H1 (cell line): Measurements from ENCODE around the gene ADCY3. TPM values are rescaled to one million over a fixed set of nuclear protein-coding genes. Genes with fewer than 3 reads are reported as not detected.

ENCODE experiments used
- BRCA1 ChIP-seq: IDR thresholded peaks from 2 replicates; pipeline ENCODE4 v1.6.1; 2012; ENCODE audit warnings: low read depth, low read length, improper control_type of control experiment
- CHD7 ChIP-seq: fragments of 300-600 bp; sonication (generic); IDR thresholded peaks from 2 replicates; pipeline ENCODE4 v1.7.1; 2012; ENCODE audit warnings: low read length, moderate library complexity, mild to moderate bottlenecking, inconsistent platforms; ENCODE audit not compliant: insufficient replicate concordance
- E2F6 ChIP-seq: IDR thresholded peaks from 2 replicates; pipeline ENCODE4 v1.6.1; 2012; ENCODE audit warnings: inconsistent platforms
- KDM1A ChIP-seq: fragments of 200-600, 300-600 bp; sonication (generic); IDR thresholded peaks from 2 replicates; pipeline ENCODE4 v1.7.1; 2016; ENCODE audit warnings: mild to moderate bottlenecking, low read length, borderline replicate concordance
- KDM5A ChIP-seq: fragments of 200-600 bp; IDR thresholded peaks from 2 replicates; pipeline ENCODE4 v1.7.1; 2012; ENCODE audit warnings: mild to moderate bottlenecking, low read length, inconsistent platforms, mixed read lengths
- RXRA ChIP-seq: IDR thresholded peaks from 2 replicates; pipeline ENCODE4 v1.6.1; 2011; ENCODE audit warnings: low read depth, mild to moderate bottlenecking, low read length, moderate library complexity; ENCODE audit not compliant: insufficient read depth
- SAP30 ChIP-seq: fragments of 300-600 bp; sonication (generic); IDR thresholded peaks from 2 replicates; pipeline ENCODE4 v1.7.1; 2012; ENCODE audit warnings: low read length, moderate library complexity, mild to moderate bottlenecking, inconsistent platforms; ENCODE audit not compliant: insufficient read depth, insufficient replicate concordance
- polyA plus RNA-seq, 7 experiments: library from polyadenylated mRNA; depleted of rRNA in 3 of 7; stranded (reverse) in 5 of 7; unstranded in 2 of 7; fragments of >200 nt in 5 of 7; fragments of 200-250 nt in 2 of 7; gene quantifications; 1 replicate in 5 of 7; 2 replicates in 1 of 7; 4 replicates in 1 of 7; pipeline versions ENCODE4 v1.2.1 to v1.2.3, GENCODE V29; 2011 to 2013; ENCODE audit warnings: missing spikeins in 2 of 7, mixed read lengths in 2 of 7
- total RNA-seq: library from RNA; stranded (reverse); fragmentation: NEBNext Ultra II Directional; extraction: Animal tissue kit (Norgen Biotek cat#: 25700); gene quantifications from 2 replicates; pipeline ENCODE4 v1.2.1, GENCODE V29; 2021

The ADCY3 gene
- total and polyA plus RNA-seq, 2 of the 8 experiments (the other 6 are each of a cell fraction or from before 2014, with no cell fraction given): 45.1 to 52.9 TPM

- TF ChIP-seq CHD7: no peak
- no peak for TF ChIP-seq KDM1A
- no peak for TF ChIP-seq SAP30
- no peak for TF ChIP-seq KDM5A
- no peak for TF ChIP-seq RXRA
- no peak for TF ChIP-seq BRCA1
- TF ChIP-seq E2F6: no peak
These were observed 27.1 kb downstream of the ADCY3 start (continued) for GRCh38 chr2:24892928-24893327.
